DND-41 (cell line): Measurements from ENCODE around the gene CD244.
"Not testable (repeated sequence)": the region's sequence is repeated elsewhere in the genome, so short reads cannot be mapped to it uniquely, and the experiment has no call there.

Source experiments
- CTCF ChIP-seq: IDR thresholded peaks from 2 replicates; pipeline ENCODE4 v1.5.1; 2012; ENCODE audit warnings: borderline replicate concordance, low read length, moderate library complexity, mild to moderate bottlenecking; ENCODE audit not compliant: poor library complexity, severe bottlenecking; ENCODE audit errors: extremely low read depth
- EZH2 ChIP-seq: IDR thresholded peaks from 3 replicates; pipeline ENCODE4 v1.6.1; 2012; ENCODE audit warnings: borderline replicate concordance, low read depth, mild to moderate bottlenecking, moderate library complexity, low read length, inconsistent platforms; ENCODE audit not compliant: severe bottlenecking

GRCh38 chr1:160867651-160868050, 5.0 kb upstream of the CD244 start:
- TF ChIP-seq CTCF, EZH2: not testable (repeated sequence)
